HG02981 (cell line): ENCODE measurements around the gene SYNCRIP.
A peak's percentile ranks its signal among the peaks of the same experiment; 100 is the strongest.
"Not testable (repeated sequence)": the region's sequence is repeated elsewhere in the genome, so short reads cannot be mapped to it uniquely, and the experiment has no call there.

Experiments used
- ATAC-seq: cut with Tn5 transposase; IDR thresholded peaks from one replicate; pipeline ENCODE4 v1.9.1; 2021; ENCODE audit warnings: mild to moderate bottlenecking, moderate library complexity; ENCODE audit not compliant: unreplicated experiment

Gene SYNCRIP

DNA sequence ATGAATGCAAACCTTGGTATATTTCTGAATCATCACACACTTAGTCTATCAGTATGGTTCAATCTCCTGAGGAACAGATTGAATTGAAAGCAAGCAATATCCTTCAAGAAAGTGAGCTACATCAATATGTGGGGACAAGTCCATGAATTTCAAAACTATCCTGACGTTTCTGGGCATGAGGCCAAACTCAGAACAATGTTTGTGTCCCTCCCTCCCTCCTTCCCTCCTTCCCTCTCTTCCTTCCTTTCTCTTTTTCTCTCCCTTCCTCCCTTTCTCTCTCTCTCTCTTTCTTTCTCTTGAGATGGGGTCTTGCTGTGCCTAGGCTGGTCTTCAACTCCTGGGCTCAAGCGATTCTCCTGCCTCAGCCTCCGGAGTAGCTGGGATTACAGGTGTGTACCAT lies 27.9 kb upstream of the SYNCRIP start:
- ATAC-seq: no peak

GRCh38 chr6:85669735-85670194 lies 27.1 kb upstream of the SYNCRIP start:
- peak; percentile 96 for ATAC-seq

- ATAC-seq: no peak
Measured at GRCh38 chr6:85662251-85662650, 19.6 kb upstream of the SYNCRIP start.

GRCh38 chr6:85660181-85660611 lies 17.5 kb upstream of the SYNCRIP start:
- no peak for ATAC-seq

- ATAC-seq: no peak
Measured at GRCh38 chr6:85650606-85651005, 7.9 kb upstream of the SYNCRIP start.

GRCh38 chr6:85644279-85644762 lies 1.6 kb upstream of the SYNCRIP start:
- no peak for ATAC-seq

DNA sequence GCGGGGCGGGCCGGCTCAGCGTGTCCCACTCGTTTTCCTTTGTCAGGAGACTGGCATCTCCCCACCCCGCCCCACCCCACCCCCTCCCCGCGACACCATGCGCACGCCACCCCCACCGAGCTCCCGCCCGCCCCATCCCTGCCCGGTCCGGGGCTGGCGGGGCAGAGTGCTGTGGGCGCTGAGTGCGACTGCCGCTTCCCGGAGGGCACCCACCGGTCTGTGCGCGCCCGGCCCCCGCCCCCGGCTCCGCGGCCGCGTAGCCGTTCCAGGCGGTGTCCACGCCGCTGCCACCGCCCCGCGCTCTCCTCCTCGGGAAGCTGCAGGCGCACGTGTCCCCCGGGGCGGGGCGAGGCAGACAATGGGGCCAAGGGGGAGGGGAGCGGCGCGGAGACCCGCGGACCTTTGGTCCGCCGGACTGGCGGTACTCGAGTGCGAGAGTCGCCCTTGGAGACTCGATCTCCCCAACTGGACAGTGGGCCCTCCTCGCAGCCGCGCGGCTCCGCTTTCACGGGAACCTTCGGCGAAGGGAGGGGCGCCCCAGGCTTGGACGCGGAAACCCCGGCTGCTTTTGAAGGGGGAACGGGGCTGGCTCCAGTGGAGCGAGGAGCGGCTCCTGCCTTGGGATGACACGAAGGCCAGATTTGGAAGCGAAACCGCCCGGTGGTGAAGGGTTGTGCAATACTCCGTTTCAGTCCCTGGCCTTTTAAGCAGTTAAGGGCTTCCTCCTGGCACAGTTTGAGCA lies 1.0 kb upstream of the SYNCRIP start:
- peak; percentile 53 for ATAC-seq

DNA sequence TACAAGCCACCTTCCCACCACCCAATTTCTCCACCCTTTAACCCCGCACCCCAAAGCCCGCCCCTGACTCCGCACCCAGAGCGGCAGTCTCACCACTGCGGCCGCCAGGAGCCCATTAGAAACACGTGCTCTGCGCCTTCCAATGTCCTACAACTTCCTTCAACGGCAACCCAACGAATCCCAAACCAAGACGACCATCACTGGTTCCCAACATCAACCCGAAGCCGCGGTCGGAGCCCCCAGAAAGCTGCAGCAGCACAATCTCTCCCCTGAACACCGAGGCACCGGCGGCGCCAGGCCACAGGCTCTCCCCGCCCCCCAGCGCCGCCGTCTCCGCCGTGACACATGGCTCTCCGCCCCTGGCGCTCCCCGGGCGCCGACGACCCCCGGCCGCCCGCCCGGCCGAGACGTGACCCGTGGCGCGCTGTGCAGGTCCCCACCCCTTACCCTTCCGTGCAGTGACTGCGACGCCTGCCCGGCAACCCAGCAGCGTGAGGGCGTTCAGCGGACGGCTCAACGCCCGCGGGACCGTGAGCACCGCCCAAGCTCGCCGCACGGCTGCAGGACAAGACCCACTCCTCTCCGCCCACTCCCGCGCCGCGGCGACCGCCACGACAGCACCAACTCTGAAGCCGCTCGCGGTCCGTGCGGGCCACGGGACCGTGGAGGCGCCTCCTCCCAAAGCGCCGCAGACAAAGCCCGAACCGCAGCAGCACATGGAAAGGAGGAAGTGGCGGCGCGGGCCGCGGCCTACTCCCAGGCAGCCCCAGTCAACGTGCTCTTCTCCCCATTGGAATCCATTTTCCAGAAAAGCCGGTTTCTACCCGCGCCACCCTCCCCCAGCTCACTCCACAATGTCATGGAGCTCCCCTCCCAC lies 551 bp downstream of the SYNCRIP start:
- no peak for ATAC-seq

- ATAC-seq: no peak
Measured at GRCh38 chr6:85641522-85641896, 1.2 kb downstream of the SYNCRIP start.

GRCh38 chr6:85640821-85641220 lies 1.9 kb downstream of the SYNCRIP start:
- ATAC-seq: no peak

DNA sequence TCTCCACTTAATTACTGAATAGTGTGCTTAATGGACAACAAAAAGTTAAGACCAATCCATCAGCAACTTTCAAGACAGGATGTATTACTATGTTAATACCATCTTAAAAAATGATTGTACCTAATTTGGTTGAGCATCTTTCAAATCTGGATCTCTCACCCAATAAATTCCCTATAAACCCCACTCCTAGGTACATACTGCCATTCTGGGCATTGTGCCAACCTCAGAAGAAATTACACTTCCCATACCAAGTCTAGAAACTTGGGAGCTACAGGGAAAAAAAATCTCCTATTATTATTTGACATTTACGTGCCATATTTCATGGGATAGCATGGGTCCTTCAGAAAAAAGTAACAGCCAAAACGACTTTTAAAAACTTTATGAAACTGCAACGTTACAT lies 5.1 kb downstream of the SYNCRIP start:
- no peak for ATAC-seq

DNA sequence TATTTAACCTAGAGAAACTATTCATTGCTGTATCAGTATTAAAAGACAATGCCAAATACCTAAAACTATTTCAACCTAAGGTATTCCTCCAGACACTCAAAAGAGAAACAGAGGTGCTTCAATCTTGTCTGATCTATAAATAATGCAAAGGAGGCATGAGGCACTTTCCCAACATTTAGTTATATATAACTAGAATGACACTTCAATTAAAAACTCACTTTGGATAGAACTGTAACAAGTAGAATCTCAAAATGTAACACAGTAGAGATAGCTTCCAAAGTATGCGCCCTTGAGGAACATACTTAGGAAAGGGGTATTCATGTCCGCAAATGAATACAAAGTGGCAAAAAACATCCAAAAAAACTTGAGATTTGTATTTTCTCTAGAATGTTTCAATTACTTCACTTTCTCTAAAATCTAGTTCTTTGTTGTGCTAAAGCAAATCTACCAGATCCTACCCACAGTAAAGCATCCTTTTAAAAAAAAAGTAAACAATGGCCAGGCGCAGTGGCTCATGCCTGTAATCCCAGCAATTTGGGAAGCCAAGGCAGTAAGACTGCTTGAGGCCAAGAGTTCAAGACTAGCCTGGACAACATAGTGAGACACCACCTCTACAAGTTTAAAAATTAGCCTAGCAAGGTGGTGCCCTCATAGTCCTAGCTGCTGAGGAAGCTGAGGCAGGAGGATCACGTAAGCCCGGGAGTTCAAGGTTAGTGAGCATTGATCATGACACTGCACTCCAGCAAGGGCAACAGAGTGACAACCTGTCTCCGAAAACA lies 10.3 kb downstream of the SYNCRIP start:
- ATAC-seq: no peak

DNA sequence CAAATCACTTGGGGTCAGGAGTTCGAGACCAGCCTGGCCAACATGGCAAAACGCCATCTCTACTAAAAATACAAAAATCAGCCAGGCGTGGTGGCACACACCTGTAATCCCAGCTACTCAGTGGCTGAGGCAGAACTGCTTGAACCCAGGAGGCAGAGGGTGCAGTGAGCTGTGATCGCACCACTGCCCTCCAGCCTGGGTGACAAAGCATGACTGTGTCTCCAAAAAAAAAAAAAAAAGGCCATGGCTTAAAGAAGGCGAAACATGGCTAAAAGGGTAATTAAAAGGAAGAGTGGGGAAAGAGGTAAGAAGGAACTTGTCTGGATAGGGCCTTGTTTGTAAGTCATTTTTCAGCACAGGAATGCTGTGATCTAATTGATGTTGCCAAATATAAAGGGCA lies 11.6 kb downstream of the SYNCRIP start:
- ATAC-seq: not testable (repeated sequence)

DNA sequence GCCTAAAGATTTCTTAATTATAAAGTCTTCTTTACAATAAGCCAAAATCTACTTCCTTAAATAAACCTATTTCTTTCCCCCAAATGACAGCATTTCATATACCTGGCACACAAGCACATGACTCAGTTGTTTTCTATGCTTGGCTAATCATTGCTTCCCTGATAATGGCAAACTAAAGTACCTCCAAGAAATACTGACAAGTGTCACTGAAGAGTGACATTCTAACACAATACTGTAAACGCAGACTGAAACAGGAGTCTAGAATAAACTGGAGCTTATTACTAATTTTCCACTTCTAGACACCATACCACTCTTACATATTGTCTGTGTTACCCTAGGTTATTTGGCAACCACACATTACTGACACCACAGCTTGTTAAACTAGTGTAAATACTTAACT lies 14.3 kb downstream of the SYNCRIP start:
- ATAC-seq: no peak

DNA sequence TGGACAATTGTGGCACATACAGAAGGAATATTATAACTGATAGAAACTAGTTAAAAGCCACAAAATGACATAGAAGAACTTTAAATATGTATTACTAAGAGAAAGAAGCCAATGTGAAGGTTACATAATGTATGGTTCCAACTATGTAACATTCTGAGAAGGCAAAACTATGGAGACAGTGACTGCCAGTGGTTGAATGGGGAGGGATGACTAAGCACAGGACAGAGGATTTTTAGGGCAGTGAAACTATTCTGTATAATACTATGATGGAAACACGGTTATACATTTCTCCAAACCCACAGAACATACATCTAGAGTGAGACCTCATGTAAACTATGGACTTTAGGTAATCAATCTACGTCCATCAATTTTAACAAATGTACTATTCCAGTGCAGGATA lies 22.4 kb downstream of the SYNCRIP start:
- ATAC-seq: no peak

GRCh38 chr6:85614780-85615179 lies 27.9 kb downstream of the SYNCRIP start:
- no peak for ATAC-seq

DNA sequence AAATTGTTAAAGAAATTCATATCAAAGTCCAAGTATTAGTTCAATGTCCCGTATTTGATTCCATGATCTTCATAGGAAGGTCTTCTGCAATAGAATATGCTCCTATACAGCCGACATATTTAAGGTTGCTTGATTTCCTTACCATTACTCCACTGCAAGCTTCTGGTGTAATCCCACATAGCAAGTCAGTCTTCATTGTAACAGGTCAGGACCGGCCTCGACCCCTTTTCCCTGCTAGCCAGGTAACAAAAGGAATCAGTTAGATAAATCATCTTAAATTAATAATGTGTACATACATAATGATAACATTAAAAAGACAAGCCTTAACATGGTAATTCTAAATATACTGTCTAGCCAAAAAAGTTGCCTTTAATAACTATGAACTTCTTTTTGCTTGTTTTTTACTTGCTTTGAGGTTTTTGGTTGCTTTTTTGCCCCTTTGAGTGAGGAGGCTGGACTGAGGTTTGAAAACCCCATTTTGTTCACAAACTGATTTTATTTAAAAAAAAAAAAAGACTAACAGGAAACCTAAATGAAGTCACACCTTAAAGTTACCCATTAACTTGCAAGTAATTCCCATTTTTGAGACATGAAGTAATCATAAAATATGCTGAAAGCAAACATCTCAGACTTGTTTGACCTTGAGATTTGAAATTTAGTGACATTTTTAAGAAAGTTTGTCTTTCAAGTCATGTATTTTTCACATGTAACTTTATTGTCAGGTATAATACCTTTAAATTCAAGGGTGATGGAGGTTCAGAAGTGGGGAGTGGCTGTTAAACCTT lies 29.8 kb downstream of the SYNCRIP start:
- ATAC-seq: no peak

DNA sequence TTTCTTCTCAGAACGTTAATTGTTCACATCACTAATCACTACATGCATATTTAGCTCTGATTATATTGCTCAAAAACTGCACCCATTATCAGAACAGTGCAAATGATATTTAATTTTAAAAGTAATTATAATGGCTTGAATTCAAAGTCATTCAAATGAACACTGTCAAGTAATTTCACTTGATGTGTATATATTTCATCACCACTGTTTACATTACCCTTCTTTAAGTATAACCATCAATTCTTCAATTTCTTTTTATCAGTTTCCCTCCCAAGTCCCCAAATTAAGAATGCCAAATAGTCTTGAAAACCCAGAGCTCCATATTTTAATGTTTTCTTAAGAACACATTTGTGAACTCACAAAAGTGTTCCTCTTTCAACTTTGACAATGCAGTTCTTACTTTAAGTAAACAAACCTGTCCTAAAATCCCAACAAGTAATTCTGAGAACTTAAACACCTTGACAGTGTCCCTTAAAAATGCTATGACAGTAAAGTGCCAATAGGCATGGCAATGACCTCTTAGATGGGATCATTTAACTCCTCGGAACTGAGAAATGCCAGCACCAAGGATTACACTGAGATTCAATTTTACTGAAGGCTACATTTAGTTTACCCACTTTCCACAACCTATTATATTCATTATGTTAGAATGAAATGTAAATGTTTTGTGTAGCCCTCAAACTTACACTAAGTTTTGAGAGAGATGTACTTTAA lies 32.3 kb downstream of the SYNCRIP start:
- no peak for ATAC-seq

DNA sequence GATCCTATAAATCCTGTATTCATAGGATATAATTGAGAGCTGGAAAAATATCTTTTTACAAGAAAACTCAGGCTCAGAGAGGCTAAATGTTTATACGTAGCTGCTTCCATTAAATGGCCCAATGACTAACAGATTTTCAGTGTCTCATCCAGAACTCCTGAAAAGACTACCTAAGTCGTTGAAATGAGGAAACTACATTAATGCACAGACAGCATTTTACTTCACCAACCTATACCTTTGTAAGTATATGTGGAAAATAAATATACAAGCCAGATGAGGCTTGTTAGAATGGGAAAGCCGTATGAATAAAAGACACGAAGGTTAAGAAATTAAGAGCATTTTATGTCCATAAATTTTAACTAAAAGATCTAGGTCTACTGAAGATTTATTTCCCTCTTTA lies 40.6 kb downstream of the SYNCRIP start:
- no peak for ATAC-seq
